Measurements from ENCODE around the gene ZCCHC24. TPM values are rescaled to one million over a fixed set of nuclear protein-coding genes. Genes with fewer than 3 reads are reported as not detected.

ZCCHC24 gene
- total RNA-seq, 1 donor from 2014 or later = 34.7 TPM

DNA sequence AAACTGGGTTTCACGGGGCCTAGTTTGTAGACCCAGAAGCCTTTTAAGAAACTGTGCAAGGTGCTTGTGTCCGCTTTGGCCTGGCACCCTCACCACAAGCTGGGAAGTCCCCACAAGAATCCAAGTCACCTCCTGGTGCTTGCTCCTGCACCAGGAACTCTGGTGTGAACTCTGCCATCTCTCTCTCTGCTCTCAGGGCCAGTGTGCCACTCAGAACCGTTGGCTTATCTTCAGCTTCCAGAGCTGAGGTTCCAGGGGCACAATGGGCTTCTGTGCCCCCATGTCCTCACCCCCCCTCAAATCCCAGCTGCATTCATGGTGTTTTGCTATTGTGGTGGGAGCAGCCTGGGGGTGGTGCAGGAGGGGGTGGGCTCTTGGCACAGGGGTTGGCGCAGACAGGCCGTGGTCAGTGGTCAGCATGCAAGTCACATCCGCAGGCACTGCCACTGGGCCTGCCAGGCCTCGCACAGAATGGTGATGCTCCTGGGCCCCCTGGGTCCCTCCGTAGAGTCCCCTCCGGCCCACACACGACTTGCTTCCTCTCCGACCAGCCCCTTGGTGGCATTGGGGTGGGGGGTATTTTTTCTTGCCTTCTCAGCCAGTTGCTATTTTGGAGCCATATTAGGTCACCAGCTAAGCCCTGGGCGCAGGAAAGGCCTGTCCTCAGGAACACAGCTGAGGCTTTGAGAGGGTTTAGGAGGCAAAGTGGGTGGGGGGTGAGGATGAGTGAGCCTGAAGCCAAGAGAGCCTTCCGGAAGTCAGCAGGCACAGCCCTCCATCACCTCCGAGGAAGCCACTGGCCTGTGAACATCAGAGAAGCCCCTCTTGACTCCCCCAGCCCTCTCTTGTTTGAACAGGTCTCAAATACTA lies 3.0 kb downstream of the ZCCHC24 start:
- peaks cover 3% of the 10 kb centered on the region for H3K36me3 ChIP-seq
- no peaks in the 10 kb centered on the region for H3K9me3 ChIP-seq
- peaks cover 47% of the 10 kb centered on the region for H3K4me1 ChIP-seq
- H3K4me3 ChIP-seq = peak overlapping the region; percentile 96
- TF ChIP-seq, protein P1, sequence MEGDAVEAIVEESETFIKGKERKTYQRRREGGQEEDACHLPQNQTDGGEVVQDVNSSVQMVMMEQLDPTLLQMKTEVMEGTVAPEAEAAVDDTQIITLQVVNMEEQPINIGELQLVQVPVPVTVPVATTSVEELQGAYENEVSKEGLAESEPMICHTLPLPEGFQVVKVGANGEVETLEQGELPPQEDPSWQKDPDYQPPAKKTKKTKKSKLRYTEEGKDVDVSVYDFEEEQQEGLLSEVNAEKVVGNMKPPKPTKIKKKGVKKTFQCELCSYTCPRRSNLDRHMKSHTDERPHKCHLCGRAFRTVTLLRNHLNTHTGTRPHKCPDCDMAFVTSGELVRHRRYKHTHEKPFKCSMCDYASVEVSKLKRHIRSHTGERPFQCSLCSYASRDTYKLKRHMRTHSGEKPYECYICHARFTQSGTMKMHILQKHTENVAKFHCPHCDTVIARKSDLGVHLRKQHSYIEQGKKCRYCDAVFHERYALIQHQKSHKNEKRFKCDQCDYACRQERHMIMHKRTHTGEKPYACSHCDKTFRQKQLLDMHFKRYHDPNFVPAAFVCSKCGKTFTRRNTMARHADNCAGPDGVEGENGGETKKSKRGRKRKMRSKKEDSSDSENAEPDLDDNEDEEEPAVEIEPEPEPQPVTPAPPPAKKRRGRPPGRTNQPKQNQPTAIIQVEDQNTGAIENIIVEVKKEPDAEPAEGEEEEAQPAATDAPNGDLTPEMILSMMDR (IDR thresholded peaks at IDR 0.05) = no peak
- no peaks in the 10 kb centered on the region for H3K27me3 ChIP-seq (ENCODE audit: low read depth)
- H3K27ac ChIP-seq = no peak overlapping the region
- intact Hi-C loops (cut with DNase I) = no loop called here
- ATAC-seq (no peak), DNase-seq (no peak)

DNA sequence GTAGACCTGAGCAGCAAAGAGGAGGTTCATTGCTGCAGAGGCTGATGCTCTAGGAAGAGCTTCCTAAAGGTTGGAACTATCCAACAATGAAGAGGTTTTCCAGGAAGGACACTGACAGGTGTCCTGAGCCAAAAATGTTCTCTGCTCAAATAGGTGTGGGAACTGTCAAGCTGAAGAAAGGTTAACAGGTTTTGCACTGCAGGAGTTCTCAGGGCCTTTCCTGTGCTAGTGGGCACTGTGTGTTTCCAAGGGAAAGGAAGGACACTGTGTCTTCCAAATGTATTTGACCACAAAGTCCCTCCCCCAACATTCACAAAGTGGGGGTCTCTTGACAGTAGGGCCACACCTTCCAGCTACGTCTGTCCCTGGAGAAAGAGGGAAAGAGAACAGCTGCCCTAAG lies 4.0 kb downstream of the ZCCHC24 start:
- intact Hi-C loops (cut with DNase I) = no loop called here
- H3K4me1 ChIP-seq = peaks cover 51% of the 10 kb centered on the region
- no peak overlapping the region for H3K4me3 ChIP-seq
- H3K9me3 ChIP-seq = no peaks in the 10 kb centered on the region
- TF ChIP-seq, protein P1 (IDR thresholded peaks at IDR 0.05) = no peak
- H3K27ac ChIP-seq = no peak overlapping the region
- DNase-seq = no peak
- no peaks in the 10 kb centered on the region for H3K27me3 ChIP-seq (ENCODE audit: low read depth)
- ATAC-seq = no peak
- H3K36me3 ChIP-seq = peaks cover 6% of the 10 kb centered on the region

DNA sequence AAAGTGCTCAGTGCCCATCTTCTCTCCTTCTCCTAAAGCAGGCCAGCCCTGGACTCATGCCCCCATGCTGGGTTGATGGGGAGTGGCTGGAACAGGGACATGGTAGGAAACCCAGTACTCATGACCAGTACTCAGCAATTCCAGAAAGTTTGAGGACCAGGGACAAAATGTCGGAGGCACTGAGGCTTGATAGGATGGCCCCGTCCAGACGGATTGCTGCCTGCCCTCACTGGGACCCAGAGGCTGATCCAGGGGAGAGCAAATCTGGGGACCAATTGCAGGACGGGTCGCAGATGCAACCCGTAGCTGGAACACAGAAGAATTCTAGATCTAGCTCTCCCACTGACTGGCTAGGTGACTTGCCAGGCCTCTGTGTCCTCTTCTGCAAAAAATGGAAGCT lies 5.1 kb downstream of the ZCCHC24 start:
- Histone ChIP-seq H3K36me3 (peaks cover 6% of the 10 kb centered on the region), H3K4me3 (no peak overlapping the region), H3K27me3 (ENCODE audit: low read depth) (no peaks in the 10 kb centered on the region), H3K4me1 (peaks cover 59% of the 10 kb centered on the region), H3K9me3 (no peaks in the 10 kb centered on the region), H3K27ac (no peak overlapping the region)
- ATAC-seq (no peak), DNase-seq (no peak)
- intact Hi-C loops (cut with DNase I) = no loop called here
- TF ChIP-seq, protein P1 (IDR thresholded peaks at IDR 0.05) = no peak

DNA sequence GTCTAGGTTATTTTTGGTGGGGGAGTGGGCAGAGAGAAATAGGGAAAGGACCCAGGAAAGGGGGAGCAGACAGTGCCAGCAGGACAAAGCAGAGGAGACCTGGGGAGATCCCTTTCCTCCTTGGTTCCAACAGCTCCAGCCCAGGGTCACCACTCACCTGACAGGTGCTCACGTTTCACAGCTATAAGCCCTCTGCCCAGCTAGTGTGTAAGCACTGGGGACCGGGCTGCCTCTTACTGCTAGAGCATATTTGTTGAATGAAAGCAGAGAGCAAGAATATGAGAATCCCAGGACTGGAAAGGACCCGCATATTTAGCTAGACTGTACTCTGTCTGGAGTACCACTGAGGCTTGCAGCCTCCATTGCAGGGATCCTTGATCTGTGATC lies 6.7 kb downstream of the ZCCHC24 start:
- Histone ChIP-seq H3K36me3 (peaks cover 7% of the 10 kb centered on the region), H3K27ac (no peak overlapping the region), H3K9me3 (no peaks in the 10 kb centered on the region), H3K27me3 (ENCODE audit: low read depth) (no peaks in the 10 kb centered on the region), H3K4me3 (no peak overlapping the region), H3K4me1 (peaks cover 64% of the 10 kb centered on the region)
- ATAC-seq (no peak), DNase-seq (no peak)
- TF ChIP-seq, protein P1 (IDR thresholded peaks at IDR 0.05) = no peak
- intact Hi-C loops (cut with DNase I) = no loop called here

DNA sequence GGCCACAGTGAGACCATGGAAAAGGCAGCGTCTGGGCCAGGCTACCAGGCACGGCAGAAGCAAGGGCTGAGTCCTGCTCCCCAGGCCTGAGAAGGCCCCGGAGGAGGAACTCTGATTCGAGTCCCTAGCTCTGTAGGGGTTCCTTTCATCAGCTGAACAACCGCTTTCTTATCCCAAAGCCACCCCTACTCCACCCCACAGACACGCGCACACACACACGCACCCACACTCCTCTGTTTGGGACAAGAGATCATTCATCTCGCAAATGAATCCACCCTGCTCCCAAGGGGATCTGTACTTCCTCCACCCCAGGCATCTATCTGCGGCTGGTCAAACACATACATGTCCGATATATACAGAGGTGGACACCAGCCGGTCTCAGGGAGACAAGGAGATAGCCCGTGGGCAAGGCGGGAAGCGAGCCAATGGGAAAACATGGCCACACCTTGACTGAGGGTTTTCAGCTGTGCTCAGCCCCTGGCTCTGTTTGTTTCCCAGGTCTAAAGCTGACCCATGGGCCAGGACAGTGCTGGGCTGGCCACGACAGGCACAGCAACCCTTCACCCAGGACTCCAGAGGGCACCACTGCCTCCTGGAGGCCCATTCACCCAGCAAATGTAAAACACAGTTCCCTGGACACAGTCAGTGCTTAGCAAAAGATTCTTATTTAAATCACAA lies 7.3 kb downstream of the ZCCHC24 start:
- ATAC-seq (no peak), DNase-seq (no peak)
- peaks cover 13% of the 10 kb centered on the region for H3K36me3 ChIP-seq
- H3K27me3 ChIP-seq (ENCODE audit: low read depth) = no peaks in the 10 kb centered on the region
- no peak overlapping the region for H3K4me3 ChIP-seq
- peak overlapping the region; percentile 6 for H3K27ac ChIP-seq
- TF ChIP-seq, protein P1 (IDR thresholded peaks at IDR 0.05) = no peak
- intact Hi-C loops (cut with DNase I) = no loop called here
- H3K4me1 ChIP-seq = peaks cover 63% of the 10 kb centered on the region
- no peaks in the 10 kb centered on the region for H3K9me3 ChIP-seq
